Stimulated activated CD4-positive, alpha-beta T cell treated with anti-CD3 and anti-CD28 coated beads, Interleukin-15, amount 100 ng/mL, for 24 hours (primary cell): Measurements from ENCODE around the gene DNLZ.
"Not testable (repeated sequence)": the region's sequence is repeated elsewhere in the genome, so short reads cannot be mapped to it uniquely, and the experiment has no call there.

ENCODE experiments used
- DNase-seq: peaks from one replicate; pipeline ENCODE4 v3.0.0-alpha.2; 2020

DNLZ gene

GRCh38 chr9:136358016-136358415 lies 5.5 kb downstream of the DNLZ start:
- DNase-seq, result no peak

GRCh38 chr9:136357202-136357725 lies 6.3 kb downstream of the DNLZ start:
- no peak for DNase-seq

GRCh38 chr9:136355616-136356557 lies 7.7 kb downstream of the DNLZ start:
- DNase-seq, result no peak

GRCh38 chr9:136354592-136355085 lies 8.9 kb downstream of the DNLZ start:
- DNase-seq, result no peak

- no peak for DNase-seq
Observed at GRCh38 chr9:136353757-136354488, 9.6 kb downstream of the DNLZ start.

GRCh38 chr9:136353088-136353487 lies 10.5 kb downstream of the DNLZ start:
- DNase-seq, result no peak

- DNase-seq, result no peak
Observed at GRCh38 chr9:136352682-136353081, 10.9 kb downstream of the DNLZ start.

- not testable (repeated sequence) for DNase-seq
Observed at GRCh38 chr9:136351868-136352267, 11.7 kb downstream of the DNLZ start.

GRCh38 chr9:136351252-136351800 lies 12.2 kb downstream of the DNLZ start:
- DNase-seq, result no peak

- DNase-seq, result no peak
Observed at GRCh38 chr9:136349546-136349945, 14.0 kb downstream of the DNLZ start.

- DNase-seq, result no peak
Observed at GRCh38 chr9:136348691-136349090, 14.9 kb downstream of the DNLZ start.

- no peak for DNase-seq
Observed at GRCh38 chr9:136347472-136348256, 15.9 kb downstream of the DNLZ start.

GRCh38 chr9:136346927-136347465 lies 16.5 kb downstream of the DNLZ start:
- no peak for DNase-seq

GRCh38 chr9:136346157-136346481 lies 17.4 kb downstream of the DNLZ start:
- no peak for DNase-seq

GRCh38 chr9:136345281-136346156 lies 18.0 kb downstream of the DNLZ start:
- DNase-seq, result no peak

GRCh38 chr9:136344544-136345280 lies 18.8 kb downstream of the DNLZ start:
- DNase-seq, result no peak

- DNase-seq, result no peak
Observed at GRCh38 chr9:136343884-136344269, 19.7 kb downstream of the DNLZ start.

- DNase-seq, result no peak
Observed at GRCh38 chr9:136343121-136343883, 20.2 kb downstream of the DNLZ start.
